GM19397 (cell line): Measurements from ENCODE around the gene MYO3B.
"Not testable (repeated sequence)": the region's sequence is repeated elsewhere in the genome, so short reads cannot be mapped to it uniquely, and the experiment has no call there.

Experiments
- ATAC-seq: cut with Tn5 transposase; IDR thresholded peaks from one replicate; pipeline ENCODE4 v1.9.1; 2021; ENCODE audit warnings: mild to moderate bottlenecking, moderate library complexity; ENCODE audit not compliant: unreplicated experiment

The MYO3B gene

DNA sequence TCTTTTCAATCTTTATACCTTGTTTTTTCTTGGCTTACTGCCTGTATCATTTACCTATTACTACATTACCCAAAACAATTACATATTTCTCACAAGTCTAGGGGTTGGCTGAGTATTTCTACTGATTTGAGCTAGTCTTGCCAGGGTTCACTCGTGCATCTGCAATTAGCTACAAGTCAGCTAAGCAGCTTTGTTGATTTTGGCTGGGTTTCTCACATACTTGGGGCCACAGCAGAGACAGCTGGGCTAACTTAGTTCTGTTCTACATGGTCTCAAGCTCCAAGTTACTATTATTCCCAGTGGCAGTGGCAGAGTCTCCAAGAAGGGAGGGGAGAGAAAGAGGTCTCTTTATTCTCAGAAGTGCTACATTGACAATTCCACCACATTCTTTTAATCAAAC is 482.5 kb downstream of the MYO3B start:
- ATAC-seq = no peak

DNA sequence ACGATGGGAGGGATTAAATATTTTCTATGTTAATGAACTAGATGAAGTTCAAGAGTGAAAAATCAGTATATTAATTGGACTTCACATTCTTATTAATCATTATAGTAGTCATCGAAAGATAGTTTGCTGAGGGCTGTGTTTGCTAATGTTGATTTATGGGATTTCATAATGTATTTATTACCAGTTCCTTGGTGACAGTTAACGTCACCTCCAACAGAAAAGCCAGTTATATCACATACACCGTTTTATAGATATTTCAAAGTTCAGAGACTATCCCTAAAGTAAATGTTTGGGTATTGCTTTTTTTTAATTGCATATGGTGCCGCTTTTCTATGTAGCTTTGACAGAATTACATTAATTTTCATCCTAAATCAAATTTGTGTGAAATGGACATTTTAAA is 487.8 kb downstream of the MYO3B start:
- ATAC-seq = no peak

GRCh38 chr2:170669909-170670308 is 492.0 kb downstream of the MYO3B start:
- no peak for ATAC-seq

DNA sequence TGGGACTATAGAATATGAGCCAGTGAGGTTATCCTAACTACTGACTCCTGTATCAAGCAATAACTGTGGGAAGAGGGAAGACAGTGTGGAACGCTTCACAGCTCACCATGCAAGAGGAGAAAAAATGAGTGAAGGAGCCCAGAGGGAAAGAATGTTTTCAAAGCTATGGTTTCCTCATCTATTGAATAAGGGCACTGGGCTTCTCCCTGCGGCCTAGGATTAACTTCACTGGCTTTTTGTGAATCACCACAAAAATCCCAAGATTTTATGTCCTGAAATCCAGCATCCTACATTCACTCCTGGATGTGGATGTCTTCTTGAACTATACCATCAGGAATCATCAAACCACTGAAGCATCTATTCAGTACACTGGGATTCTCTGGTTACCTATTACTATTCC is 492.7 kb downstream of the MYO3B start:
- ATAC-seq = no peak

- no peak for ATAC-seq
Measured at GRCh38 chr2:170671079-170671478, 493.1 kb downstream of the MYO3B start.

GRCh38 chr2:170674282-170674681 is 496.3 kb downstream of the MYO3B start:
- ATAC-seq = not testable (repeated sequence)

- ATAC-seq = no peak
Measured at GRCh38 chr2:170675701-170676100, 497.8 kb downstream of the MYO3B start.

DNA sequence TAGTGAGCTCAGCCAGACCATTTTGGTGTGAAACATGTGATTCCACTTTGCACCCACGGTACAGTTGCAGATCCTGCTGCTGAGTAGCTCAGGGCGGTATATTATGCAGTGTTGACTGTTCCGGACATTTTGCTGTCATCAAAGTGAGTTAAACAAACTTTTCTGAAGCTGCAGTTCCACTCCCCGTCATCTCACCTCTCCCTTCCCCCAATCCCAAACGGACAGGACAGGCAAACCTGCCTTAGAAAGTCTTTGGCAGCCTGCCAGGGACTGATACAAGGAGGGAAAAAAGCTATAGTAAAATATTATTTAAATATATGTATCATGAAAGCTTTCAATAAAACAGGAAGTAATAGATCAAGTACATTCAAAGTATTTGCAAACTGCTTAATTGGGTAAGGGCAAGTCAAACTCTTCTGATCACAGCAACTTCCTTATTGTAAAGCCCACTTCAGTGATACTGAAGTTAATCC is 501.7 kb downstream of the MYO3B start:
- ATAC-seq = no peak

DNA sequence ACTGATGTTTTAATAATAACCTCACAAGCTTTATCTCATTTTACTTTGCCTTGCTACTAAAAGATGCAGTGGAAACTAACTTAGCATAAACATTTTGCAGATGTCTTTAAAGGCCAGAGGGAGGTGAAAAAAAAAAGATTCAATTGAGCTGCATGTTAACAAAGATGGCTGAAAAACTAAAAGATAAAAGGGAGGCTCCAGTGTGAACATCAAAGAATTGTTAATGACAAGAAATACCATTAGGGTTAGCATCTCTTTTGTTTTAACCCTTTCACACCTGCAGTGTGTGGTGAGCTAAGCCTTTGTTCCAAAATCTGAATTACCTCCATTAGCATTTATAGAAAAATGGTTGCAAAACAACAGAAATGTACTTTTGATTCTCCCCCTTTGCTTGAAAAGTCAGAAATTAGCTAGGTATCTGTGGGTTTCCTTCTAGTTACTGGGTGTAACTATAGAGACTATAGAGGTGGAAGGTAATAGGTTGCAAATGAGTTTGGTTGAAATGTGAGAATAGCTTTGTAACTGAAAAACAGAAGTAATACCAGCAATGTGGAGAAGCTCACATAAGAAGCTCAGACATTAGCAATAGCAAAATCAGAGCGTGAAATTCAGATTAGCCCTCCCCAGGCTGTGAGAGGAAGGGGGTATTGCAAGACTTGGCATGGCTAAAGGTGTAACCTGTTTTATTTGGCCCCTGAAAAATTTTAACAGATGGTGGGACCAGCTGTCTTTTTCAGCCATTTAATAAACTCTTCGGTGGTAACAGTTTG is 502.4 kb downstream of the MYO3B start:
- ATAC-seq = no peak

DNA sequence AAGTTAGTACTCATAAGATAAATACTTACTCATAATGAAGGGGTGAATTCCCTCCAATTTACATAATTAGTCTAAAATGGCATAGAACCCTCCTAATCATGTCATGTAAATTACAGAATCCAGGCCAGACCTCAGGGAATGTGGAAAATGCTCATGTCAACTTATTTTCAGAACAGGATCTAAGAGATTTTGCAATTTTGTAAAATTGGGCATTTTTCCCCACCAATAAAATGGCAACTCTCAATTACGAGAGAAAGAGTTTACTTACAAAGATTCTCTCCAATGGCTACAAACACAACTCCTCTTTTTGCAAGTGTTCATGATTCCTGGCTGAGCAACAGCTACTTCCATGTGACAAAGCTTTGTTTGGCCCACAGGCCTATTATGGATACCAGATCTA is 503.4 kb downstream of the MYO3B start:
- no peak for ATAC-seq

GRCh38 chr2:170685591-170685990 is 507.6 kb downstream of the MYO3B start:
- no peak for ATAC-seq

- no peak for ATAC-seq
Measured at GRCh38 chr2:170689481-170689880, 511.5 kb downstream of the MYO3B start.

DNA sequence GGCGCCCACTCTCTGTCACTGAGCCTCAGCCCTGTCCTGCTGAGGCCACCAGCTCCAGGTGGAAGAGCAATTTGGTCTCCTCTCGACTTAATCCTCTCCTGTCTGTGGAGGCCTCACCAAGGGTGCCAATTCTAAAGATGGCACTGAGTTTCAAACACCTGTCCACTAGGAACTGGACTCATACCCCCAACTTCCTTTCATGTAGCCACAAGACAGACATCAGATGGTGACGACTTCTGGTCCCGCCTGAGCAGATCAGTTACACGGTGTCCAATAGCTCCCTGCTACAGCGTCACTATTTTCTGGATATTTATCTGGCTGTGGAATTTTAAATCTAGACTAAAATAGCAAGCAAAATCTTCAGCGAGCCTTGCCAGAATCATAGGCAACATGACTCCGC is 512.7 kb downstream of the MYO3B start:
- no peak for ATAC-seq

DNA sequence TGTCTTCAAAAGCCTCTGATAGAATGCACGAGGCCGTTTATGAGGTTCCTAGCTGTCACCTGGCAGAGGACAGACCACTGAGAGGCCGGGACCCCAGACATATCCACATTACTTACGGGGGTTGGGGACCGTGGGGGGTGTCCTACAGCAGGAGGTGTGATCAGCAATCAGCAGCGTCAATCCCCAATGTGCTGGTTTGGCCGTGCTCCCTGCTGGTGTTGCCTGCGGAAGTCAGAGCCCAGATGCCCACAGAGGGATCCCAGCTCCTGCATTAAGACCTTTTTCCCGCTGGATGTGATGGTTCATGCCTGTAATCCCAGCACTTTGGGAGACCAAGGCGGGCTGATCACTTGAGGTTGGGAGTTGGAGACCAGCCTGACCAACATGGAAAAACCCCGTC is 516.4 kb downstream of the MYO3B start:
- no peak for ATAC-seq

GRCh38 chr2:170695521-170696410 is 517.8 kb downstream of the MYO3B start:
- ATAC-seq = no peak

DNA sequence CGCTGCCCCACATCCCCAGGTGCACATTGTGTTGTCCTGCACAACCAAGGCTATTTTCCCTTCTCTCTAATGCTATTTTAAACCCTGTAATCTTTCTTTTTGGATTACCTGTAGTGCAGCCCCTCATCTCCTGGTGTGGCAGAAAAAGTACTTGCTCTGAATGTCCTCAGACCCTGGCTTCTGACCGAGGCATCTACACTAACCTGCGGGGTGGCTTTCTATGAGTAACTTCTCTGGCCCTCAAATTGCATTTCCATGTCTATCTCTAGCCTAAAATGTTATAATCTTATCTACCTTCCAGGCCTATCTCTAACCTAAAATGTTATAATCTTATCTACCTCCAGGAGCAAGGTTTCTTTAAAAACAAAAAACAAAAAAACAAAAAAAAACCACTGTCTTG is 519.0 kb downstream of the MYO3B start:
- no peak for ATAC-seq

- ATAC-seq = no peak
Measured at GRCh38 chr2:170701011-170701410, 523.1 kb downstream of the MYO3B start.

DNA sequence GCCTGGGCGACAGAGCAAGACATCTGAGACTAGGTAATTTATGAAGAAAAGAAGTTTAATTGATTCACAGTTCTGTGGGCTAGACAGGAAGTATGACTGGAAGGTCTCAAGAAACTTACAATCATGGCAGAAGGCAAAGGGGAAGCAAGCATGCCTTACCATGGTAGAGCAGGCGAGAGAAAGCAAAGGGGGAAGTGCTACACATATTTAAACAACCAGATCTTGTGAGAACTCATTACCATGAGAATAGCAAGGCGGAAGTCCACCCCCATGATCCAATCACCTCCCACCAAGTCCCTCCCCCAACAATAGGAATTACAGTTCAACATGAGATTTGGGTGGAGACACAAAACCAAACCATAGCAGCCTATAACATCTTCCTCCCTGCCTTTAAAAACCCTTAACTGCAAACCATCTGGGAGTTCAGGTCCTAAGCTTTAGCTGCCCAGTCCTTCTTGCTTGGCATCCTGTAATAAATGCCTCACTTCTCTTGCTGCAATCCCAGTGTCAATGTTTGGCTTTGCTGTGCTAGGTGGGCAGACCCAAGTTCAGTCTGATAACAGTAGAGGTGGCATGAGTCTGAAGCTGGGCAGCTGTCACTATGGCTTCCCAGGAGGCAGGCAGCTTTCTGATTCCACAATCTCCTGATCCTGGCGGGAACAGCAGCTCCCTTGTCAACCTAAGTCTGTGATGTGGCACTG is 526.0 kb downstream of the MYO3B start:
- ATAC-seq = no peak
